ENCODE data around the gene ZNF780B.

DNA sequence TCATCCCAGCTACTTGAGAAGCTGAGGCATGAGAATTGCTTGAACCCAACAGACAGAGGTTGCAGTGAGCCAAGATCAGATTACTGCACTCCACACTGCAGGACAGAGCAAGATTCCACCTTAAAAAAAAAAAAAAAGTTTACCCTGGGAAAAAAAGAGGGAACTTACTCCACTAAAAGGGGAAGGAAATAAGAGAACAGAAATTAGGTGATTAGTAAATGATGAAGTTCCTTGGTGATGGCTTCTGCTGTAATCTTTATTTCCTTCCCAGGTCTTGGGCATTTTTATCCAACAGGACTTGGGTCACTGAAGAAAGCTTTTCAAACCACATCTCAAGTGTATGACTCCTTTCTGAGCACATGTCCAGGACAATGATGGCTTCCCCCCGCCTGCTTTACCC is 25.4 kb upstream of the ZNF780B start:
- no peak for TF ChIP-seq POLR2A (IDR thresholded peaks at IDR 0.05)
- no peak for TF ChIP-seq CTCF (IDR thresholded peaks at IDR 0.05)
